Stimulated activated CD4-positive, alpha-beta T cell treated with anti-CD3 and anti-CD28 coated beads, TNF-alpha, amount 100 ng/mL, for 4 hours (primary cell): ENCODE results near the gene HCN1.
"Not testable (repeated sequence)": the region's sequence is repeated elsewhere in the genome, so short reads cannot be mapped to it uniquely, and the experiment has no call there.

Experiments
- DNase-seq, 3 experiments: peaks; one replicate each; pipeline ENCODE4 v3.0.0-alpha.2; 2020; ENCODE audit warnings: low read depth in 3 of 3

The HCN1 gene

DNA sequence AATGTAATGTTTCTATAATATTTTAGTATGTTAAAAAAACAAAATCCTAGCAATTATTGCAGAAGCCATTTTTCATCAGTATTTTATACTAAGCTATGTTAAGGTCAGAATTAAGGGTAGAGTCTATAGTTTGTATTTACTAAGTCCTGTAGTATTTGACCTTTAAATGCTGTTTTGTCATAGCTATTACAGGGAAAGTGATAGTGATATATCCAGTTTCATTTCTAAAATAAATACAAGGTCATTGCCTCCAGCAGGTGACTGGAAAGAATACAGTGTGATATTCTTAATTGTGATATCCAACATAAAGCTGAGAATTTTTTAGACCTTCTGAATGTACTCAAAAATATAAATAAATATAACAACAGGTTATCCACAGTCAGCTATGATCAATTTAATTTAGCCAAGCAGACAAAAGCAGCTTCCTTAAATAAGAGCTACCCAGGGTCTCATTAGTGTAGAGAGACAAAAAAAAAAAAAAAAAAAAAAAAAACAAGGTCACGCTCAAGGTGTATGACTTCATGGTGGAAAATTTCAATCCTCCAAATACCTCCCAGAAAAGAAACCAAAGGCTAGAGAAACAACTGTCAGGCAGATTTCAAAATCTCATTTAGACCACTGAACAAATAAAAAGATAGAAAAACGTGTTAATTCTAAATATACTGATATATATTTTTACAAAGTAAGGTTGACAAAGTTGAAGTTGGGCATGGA, 278.7 kb downstream of the HCN1 start:
- DNase-seq, result no peak

- DNase-seq, result no peak
Measured at GRCh38 chr5:45414620-45415573, 281.3 kb downstream of the HCN1 start.

DNA sequence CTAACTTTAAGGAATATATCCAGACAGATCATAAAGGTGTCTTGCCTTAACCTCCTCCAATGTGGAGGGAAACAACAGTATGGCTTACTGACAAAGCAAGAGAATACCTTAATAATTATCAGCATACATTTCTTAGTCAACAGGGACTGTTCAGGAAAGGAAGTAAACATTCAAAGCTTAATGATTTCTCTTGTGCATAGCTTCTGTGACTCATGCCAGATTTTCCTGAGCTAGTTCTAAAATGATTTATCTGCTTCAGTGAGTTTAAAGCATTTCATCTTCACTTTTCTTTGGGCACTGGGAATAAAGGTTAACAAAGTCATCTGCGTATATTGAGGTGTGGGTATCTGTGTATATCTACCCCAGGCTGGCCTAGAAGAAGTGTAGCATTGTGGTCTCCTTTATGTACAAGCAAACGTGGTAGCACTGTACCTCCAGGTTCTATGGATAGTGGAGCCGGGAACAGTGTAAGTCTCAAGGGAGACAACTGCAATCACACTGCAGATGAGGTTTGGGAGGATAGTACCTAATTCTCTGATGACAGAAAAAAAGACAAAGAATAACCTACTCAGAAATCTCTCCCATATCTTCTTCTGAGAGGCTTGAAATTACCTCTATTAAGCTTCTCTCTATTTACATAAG, 284.1 kb downstream of the HCN1 start:
- no peak for DNase-seq

DNA sequence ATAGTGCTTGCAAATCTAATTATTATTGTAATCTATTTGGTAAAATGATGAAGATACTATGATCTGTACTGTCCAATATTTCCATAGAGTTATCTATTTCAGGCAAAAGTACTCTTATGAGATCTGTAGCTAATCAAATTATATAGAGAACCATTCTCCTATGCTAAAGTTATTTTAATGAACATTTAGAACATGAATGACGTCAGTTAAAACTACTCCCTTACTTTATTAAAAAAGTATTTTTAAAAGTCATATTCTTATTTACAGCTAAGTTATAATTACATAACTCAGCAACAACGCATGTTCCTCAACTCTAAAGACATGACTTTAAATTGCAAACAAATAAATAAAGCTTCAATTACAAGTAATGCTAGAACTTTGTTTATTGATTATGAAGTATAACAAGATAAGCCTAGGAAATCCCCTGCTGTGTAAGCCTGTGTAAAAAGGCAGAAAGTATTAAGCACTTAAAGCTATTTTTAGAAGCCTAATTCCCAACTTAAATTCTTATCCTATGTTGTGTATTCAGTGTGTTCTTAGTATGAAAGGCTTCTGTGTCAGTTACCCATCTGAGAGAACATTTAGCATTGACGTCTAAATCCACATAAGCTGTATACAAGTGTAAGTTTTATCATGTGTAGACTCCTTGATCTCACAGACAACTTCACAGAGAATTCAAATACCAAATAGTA, 285.7 kb downstream of the HCN1 start:
- no peak for DNase-seq

DNA sequence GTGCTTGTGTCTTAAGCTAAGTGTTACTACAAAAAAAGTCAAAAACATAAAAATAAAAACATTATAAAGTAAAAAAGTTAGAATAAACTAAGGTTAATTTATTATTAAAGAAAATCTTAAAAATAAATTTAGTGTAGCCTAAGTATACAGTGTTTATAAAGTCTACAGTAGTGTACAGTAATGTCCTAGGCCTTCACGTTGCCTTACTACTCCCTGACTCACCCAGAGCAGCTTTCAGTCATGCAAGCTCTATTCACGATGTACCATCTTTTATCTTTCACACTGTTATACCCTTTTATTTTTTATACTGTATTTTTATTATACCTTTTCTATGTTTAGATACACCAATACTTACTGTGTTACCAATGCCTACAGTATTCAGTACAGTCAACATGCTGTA, 288.1 kb downstream of the HCN1 start:
- DNase-seq, result no peak

GRCh38 chr5:45402804-45403455, 293.2 kb downstream of the HCN1 start:
- no peak for DNase-seq

DNA sequence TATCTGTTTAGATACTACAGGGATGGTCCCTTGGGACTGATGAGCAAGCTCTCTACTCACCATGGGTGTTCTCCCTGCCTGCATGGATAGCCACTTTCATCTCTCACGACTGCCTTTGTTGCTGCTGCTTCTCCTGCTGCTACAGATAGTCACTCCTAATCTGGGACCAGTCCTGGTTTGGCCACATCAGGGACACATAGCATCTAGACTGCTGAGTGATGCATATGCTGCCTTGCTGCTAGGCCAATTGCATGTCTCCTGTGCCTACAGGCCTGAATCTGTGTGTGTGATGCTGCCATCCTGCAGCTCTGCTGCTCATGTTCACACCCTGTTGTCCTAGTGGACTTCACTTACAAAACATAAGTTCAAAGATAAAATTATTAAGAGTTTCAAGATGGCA, 297.1 kb downstream of the HCN1 start:
- DNase-seq, result no peak

- DNase-seq, result no peak
Measured at GRCh38 chr5:45385321-45386058, 310.7 kb downstream of the HCN1 start.

GRCh38 chr5:45383985-45384384, 312.2 kb downstream of the HCN1 start:
- DNase-seq, result no peak

DNA sequence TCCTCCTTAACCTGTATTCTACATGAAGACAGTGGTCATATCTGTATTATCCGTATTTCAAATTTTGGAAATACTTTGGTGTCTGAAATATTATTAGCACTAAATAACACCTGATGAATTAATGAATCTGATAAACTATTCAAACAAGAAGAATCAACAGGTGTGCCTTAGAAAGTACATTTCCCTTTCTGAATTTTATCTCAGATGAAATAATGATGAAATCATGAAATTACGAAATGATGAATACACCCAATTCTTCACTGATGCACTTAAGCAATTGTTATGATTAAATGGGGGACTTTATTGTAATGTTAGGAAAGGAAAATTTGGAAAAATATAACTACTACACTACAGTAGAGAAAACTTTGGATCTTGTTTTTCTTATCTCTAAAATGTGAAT, 313.6 kb downstream of the HCN1 start:
- no peak for DNase-seq

DNA sequence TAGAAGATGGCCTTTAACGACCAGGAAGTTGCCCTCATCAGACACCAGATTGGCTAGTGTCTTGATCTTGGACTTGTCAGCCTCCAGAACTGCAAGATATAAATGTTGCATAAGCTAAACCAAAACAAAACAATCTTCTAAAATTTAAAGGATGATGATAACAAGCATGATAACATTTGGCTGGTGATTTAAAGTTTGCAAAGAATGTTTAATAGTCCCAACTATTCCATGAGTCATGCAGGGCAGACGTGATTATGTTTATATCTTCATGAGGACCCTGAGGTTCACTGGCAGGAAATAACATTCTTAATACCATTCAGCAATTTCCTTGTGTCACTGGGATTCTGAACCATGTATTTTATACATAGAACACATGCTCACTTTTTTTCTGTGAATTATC, 319.8 kb downstream of the HCN1 start:
- no peak for DNase-seq

DNA sequence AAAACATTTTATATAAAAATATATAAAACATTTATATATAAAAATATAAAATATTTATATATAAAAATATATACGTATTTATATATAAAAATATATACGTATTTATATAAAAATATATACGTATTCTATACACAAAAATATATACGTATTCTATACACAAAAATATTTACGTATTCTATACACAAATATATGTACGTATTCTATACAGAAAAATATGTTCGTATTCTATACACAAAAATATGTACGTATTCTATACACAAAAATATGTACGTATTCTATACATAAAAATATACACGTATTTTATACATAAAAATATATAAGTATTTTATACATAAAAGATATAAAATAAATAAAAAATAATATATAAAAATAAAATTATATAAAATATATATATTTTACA, 323.6 kb downstream of the HCN1 start:
- no peak for DNase-seq

DNA sequence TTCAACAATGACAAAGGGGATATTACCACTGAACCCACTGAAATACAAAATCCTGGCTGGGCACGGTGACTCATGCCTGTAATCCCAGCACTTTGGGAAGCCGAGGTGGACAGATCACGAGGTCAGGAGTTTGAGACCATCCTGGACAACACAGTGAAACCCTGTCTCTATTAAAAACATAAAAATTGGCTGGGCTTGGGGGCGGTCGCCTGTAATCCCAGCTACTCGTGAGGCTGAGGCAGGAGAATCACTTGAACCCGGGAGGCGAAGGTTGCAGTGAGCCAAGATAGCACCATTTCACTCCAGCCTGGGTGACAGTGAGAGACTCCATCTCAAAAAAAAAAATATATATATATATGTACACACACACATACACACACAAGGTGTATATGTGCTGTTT, 324.8 kb downstream of the HCN1 start:
- not testable (repeated sequence) for DNase-seq

- DNase-seq, result no peak
Measured at GRCh38 chr5:45355189-45355992, 340.8 kb downstream of the HCN1 start.

DNA sequence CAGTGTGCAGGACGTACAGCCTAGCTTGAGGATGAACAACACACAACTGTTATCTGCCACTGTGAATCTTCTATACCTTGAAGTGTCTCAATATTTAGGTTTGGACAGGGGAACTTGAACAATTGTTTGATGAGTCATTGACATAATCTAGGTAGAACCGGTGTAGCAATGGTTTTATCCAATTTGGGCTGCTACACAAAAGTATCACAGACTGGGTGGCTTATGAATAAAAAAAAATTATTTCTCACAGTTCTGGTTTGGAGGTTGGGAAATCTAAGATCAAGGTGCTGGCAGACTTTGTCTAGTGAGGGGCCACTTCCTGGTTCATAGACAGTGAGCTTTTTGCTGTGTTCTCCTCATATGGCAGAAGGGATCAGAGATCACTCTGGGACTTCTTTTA, 359.7 kb downstream of the HCN1 start:
- no peak for DNase-seq

DNA sequence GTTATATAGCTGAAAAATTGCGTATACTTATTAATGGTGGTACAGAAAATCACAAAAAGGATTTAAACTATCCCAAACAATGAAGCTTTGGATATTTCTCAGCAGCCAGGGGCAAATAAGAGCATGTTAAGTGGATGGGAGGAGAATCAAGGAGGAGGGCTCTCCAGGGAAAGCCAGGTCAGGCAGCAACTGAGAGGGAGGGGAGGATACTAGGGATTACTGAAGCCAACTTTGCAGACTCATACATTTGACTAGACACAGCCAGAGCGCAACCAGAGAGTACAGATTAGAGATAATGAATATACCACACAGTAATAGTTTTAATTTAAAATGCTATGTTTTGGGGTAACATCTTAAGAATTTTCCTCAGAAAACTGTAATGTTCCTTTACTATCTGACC, 360.2 kb downstream of the HCN1 start:
- no peak for DNase-seq

DNA sequence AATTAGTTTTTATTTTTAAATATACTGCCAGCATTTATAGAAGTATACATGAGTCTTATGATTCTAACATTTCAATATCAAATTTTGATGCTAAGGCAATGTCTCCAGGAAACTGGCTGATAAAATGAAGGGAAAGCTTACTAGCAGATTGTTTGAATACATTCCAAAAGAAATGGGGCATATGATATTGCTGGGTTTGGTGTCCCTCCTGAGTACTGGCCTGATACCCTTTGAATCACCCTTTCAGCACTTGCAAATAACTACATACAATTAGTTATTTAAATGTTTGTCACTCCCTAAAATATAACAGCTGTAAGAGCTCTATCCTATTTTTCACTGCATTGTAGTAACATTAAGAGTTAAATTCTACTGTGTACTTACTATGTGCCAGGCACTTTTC, 360.8 kb downstream of the HCN1 start:
- no peak for DNase-seq

DNA sequence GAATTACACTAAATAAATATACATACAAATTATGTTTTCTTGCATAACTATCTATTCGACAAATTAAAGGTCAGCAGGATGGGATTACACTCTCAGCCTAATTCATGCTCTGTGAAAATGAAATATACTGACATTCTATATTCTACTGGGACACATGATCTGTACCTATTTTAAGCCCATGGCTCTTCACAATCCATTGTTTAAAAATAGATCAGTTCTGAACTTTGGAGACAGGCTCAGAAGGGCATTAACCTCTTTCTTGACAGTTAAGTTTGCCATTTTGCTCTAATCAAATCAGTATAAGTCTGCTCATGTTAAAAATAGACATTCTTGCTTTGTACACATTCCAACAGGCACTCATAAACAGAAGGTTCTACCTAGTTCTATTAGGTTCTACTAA, 361.2 kb downstream of the HCN1 start:
- no peak for DNase-seq

DNA sequence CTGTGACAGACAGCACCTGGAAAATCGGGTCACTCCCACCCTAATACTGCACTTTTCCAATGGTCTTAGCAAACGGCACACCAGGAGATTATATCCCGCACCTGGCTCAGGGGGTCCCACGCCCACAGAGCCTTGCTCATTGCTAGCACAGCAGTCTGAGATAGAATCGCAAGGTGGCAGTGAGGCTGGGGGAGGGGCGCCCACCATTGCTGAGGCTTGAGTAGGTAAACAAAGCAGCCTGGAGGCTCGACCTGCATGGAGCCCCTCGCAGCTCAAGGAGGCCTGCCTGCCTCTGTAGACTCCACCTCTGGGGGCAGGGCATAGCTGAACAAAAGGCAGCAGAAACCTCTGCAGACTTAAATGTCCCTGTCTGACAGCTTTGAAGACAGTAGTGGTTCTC, 383.6 kb downstream of the HCN1 start:
- DNase-seq, result not testable (repeated sequence)

GRCh38 chr5:45295231-45295630, 400.9 kb downstream of the HCN1 start:
- no peak for DNase-seq
